GM18520 (cell line): Measurements from ENCODE around the gene MAP2K2.

ENCODE experiments used
- ATAC-seq: cut with Tn5 transposase; IDR thresholded peaks from one replicate; pipeline ENCODE4 v1.9.1; 2021; ENCODE audit not compliant: unreplicated experiment

The MAP2K2 gene

GRCh38 chr19:4081441-4082129, 42.3 kb downstream of the MAP2K2 start:
- ATAC-seq = no peak

DNA sequence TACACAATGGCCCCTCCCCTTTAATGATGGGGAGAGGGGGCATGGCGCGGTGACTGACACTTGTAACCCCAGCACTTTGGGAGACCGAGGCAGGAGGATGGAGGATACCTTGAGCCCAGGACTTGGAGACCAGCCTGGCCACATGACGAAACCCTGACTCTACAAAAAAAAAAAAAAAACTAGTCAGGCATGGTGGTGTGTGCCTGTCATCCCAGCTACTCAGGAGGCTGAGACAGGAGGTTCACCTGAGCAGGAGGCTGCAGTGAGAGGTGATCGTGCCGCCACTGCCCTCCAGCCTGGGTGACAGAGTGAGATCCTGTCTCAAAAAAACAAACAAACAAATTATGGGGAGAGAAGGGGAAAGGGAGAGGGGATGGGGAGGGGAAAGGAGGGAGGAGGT, 43.4 kb downstream of the MAP2K2 start:
- ATAC-seq = no peak

- no peak for ATAC-seq
Measured at GRCh38 chr19:4077800-4078684, 45.9 kb downstream of the MAP2K2 start.

DNA sequence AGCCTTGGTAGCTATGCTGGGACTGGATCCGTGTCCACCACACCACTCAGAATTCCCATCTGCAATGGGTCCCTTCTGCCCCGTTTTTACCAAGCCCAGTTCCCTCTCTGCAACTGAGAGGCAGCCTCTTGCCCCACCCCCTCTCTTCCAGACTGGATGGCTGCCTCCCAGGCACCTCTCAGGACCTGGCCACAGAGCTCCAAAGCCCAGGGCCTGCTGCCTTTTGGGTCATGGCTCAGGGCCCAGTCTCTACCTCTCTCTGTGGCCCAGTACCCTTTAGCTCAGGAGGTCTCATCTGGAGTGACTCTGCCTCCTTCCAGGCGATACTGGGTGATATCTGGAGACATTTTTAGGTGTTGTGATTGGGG, 46.9 kb downstream of the MAP2K2 start:
- ATAC-seq = no peak

DNA sequence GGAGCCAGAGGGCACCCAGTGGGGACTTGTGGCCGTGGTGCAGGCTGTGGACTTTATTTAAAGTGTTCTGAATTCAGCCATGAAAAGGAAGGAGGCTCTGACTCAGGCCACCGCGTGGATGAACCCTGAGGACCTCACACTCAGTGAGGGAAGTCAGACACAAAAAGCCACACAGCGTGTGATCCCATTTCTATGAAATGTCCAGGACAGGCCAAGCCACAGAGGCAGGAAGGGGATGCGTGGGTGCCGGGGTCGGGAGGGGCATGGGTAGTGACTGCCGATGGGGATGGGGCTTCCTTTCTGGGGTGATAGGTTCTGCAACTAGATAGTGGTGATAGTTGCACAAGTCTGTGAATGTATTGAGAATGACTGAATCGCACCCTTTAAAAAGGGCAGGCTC, 48.5 kb downstream of the MAP2K2 start:
- no peak for ATAC-seq

DNA sequence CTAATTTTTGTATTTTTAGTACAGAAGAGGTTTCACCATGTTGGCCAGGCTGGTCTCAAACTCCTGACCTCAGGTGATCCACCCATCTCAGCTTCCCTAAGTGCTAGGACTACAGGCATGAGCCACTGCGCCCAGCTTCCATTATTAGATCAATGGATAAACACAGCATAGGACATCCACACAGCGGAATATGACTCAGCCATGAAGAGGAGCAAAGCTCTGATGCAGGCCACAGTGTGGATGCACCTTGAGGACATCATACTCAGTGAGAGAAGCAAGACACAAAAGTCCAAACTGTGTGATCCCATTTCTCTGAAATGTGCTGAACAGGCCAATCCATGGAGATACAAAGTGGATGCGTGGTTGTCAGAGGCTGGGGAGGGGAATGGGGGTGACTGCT, 52.3 kb downstream of the MAP2K2 start:
- no peak for ATAC-seq

DNA sequence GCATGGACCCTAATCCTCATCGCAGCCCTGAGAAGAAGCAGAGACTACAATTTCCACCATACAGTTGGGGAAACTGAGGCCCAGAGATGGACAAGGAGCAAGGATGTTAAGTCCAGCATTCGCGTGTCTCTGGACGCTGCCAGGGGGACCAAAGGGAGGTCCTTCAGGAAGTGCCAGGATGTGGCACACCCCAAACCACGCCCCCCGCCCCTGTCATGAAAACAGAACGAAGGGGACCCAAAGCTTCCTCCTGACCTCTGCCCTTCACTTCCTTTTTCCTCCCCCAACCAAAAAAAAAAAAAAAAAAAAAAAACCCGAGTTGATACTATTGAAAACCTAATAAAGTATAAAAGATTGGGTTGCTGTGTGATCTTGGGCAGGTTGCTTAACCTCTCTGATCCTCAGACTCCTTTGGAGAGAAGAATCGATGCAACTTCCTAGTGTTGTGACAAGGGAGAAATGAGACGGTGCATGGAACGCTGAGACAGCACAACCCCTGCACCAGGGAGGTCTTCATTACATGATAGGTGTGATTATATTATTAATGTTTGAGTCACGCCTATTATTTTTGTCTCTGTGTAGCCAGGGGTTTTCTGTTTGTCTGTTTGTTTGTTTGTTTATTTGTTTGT, 54.5 kb downstream of the MAP2K2 start:
- ATAC-seq = no peak

GRCh38 chr19:4068047-4068966, 55.6 kb downstream of the MAP2K2 start:
- ATAC-seq = no peak

DNA sequence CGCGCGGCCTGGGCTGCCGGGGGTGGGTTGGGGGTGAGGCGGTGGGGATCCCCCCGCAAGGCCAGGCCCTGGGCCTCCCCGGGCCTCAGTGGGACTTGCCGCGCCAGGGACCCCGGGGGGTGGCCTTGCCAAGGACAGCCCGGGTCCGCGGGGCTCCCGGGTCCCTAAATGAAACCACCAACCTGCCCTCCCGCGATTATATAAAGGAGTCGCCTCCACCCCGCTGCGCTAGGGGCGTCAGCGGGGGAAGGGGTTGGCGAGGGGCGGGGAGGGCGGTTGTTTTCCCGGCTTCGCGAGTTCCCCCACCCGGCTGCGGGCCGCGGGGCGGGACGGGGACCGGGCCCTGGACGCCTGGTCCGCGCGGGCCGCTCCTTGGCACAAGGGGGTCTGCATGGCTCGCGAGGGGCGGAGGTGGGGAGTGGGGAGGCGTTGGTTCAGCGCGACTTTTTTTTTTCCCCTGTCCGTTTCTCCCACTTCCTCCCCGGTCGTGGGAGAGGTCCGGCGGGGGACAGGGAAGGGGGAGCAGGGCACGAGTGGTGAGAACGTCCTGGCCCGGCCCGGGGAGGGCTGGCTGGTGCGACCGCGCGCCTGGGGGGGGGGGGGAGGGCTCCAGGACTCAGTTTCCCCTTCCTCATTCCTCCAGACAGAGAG, 56.4 kb downstream of the MAP2K2 start:
- no peak for ATAC-seq

- ATAC-seq = no peak
Measured at GRCh38 chr19:4066682-4067395, 57.1 kb downstream of the MAP2K2 start, which contains the start of gene ZBTB7A. TSS of gene ZBTB7A (minus strand) at chr19:4066899. CDS start at chr19:4055232, 11,667 bp downstream.

DNA sequence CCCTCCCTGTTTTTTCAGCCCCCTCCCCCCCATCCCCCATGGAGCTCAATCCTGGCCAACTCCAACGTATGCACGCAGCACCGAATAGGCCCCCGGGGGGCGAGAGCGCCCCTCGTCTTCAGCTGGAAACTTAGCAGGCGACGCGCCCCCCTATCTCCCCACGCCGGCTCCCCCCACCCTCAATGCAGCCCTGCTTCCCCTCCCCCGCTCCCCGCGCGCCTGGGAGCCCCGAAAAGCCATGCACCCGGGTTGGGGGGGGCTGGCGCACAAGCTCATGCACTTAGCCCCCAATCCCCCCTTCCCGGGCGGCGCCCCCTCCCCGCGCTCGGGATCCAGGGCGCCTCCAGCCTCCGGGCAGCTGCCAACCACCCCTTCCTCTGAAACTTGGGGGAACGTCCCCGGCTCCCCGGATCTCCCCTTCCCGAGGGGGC, 57.7 kb downstream of the MAP2K2 start:
- no peak for ATAC-seq

- ATAC-seq = peak; percentile 71
Measured at GRCh38 chr19:4065430-4066175, 58.3 kb downstream of the MAP2K2 start.

- no peak for ATAC-seq
Measured at GRCh38 chr19:4064496-4065260, 59.2 kb downstream of the MAP2K2 start.

DNA sequence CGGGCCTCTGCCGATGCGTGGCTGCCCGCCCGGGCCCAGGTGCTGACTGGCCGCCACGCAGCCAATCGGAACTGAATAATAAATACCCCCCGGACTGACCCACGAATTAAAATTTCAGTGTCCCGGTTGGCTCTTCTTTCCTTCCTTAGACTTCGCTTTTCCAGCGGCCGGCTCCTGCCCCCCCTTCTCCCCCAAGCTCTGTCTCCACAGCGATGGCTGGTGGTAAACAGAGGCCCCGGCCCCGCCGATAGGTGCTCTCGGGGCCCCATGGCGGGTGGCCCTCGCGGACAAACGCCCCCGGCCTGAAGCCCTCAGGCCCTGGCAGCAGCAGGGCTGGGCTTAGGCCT, 59.8 kb downstream of the MAP2K2 start:
- ATAC-seq = no peak

GRCh38 chr19:4063369-4064148, 60.4 kb downstream of the MAP2K2 start:
- ATAC-seq = no peak

DNA sequence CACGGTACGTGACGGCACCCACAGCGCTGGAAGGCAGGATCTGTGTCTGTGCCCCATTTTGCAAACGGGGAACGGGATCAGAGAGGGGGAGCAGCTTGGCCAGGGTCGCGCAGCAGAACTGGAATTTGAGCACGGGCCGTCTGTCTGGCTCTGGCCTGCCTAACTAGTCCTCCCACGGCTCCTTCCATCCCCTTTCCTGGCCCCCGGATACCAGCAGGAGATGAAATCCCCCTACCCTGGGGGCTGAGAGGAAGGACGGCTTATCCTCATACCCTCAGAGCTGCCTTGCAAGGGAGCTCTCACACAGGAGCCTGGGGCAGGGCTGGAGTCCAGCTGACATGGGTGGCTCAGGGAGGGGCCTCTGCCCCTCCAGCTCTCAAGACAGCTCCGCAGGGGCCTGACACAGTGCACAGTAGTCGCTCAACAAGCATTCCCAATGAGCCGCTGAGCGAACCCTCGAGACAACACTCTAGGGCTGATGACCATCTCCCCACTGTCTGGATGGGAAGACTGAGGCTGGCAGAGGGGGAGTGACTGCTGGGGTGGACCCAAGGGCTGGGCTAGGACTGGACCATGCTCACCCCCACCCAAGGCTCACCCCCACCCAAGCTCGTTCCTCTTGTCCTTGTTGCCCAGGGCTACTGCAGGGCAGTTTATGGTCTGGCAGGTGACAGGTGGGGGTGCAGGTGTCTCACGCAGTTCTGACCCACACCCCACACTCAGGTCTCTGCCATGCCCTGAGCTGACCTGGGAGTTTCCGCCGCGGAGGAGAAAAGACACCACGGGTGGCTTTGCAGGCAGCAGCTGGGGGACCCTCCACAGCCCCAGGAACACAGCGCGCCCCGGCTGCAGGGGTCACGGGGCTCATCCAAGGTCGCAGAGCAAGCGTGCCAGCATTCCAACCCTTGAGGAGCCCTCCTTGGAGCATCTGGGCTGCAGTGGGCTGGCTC, 61.2 kb downstream of the MAP2K2 start:
- no peak for ATAC-seq
